Measurements from ENCODE around the gene AGAP1.

The AGAP1 gene

DNA sequence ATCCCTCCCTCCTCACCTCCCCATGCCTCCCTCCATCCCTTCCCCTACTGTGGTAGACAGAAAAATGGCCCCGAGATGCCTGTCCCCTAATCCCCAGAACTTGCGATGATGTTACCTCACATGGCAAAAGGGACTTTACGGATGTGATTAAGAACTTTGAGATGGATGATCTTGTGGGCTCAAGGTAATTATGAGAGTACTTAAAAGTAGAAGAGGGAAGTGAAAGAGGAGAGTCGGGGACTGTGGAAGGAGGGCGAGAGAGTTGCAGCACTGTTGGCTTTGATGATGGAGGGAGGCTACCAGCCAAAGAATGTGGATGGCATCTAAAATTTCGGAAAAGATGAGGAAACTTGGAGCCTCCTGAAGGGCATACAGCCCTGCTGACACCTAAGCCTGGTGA lies 66.5 kb downstream of the AGAP1 start:
- no peaks in the 10 kb centered on the region for H3K79me2 ChIP-seq (ENCODE audit: control insufficient read depth, low read length)
- H3K4me3 ChIP-seq (ENCODE audit: low read length) = no peak overlapping the region
- H3K27me3 ChIP-seq (ENCODE audit: control insufficient read depth, low read length) = no peaks in the 10 kb centered on the region
- no peaks in the 10 kb centered on the region for H3F3A ChIP-seq (ENCODE audit: control insufficient read depth, insufficient read depth)
- TF ChIP-seq, protein P1, sequence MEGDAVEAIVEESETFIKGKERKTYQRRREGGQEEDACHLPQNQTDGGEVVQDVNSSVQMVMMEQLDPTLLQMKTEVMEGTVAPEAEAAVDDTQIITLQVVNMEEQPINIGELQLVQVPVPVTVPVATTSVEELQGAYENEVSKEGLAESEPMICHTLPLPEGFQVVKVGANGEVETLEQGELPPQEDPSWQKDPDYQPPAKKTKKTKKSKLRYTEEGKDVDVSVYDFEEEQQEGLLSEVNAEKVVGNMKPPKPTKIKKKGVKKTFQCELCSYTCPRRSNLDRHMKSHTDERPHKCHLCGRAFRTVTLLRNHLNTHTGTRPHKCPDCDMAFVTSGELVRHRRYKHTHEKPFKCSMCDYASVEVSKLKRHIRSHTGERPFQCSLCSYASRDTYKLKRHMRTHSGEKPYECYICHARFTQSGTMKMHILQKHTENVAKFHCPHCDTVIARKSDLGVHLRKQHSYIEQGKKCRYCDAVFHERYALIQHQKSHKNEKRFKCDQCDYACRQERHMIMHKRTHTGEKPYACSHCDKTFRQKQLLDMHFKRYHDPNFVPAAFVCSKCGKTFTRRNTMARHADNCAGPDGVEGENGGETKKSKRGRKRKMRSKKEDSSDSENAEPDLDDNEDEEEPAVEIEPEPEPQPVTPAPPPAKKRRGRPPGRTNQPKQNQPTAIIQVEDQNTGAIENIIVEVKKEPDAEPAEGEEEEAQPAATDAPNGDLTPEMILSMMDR (IDR thresholded peaks at IDR 0.05; ENCODE audit: low read depth, low read length, poor library complexity, severe bottlenecking) = no peak
- no peak for TF ChIP-seq EZH2phosphoT487 (IDR thresholded peaks at IDR 0.05; ENCODE audit: borderline replicate concordance, low read length)
- H3K27ac ChIP-seq (ENCODE audit: low read depth, low read length) = no peak overlapping the region
- H3K9me3 ChIP-seq (ENCODE audit: control insufficient read depth, insufficient read depth, low read length) = no peaks in the 10 kb centered on the region
- H3K36me3 ChIP-seq (ENCODE audit: control insufficient read depth, low read length) = no peaks in the 10 kb centered on the region
- no peak overlapping the region for H3K4me2 ChIP-seq (ENCODE audit: low read length)
- no peaks in the 10 kb centered on the region for H4K20me1 ChIP-seq (ENCODE audit: control insufficient read depth, insufficient read depth, low read depth, low read length)
- no peaks in the 10 kb centered on the region for H3K9me2 ChIP-seq (replicated peaks; ENCODE audit: control insufficient read depth, low read length)
- H3K4me1 ChIP-seq (ENCODE audit: control insufficient read depth, low read length) = no peaks in the 10 kb centered on the region

DNA sequence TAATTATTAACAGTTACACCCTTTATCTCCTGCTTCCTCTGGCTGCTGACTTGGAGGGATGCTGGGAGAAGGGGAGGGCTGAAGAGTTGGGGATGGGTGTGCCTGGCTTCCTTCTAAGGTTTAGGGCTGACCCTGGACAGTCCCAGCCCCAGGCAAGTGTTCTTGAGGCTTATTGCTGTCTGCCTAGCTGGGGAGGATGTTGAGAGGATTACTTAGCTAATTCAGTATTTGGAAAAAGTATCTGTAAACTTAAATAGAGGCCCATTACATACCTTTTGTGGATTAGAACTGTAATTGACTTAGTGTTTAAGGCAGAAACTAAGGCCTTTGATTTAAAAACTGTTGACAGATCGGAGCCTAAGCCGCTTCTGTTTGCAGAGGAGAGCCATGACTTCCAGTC lies 67.6 kb downstream of the AGAP1 start:
- no peak overlapping the region for H3K4me2 ChIP-seq (ENCODE audit: low read length)
- no peaks in the 10 kb centered on the region for H3K36me3 ChIP-seq (ENCODE audit: control insufficient read depth, low read length)
- no peak overlapping the region for H3K27ac ChIP-seq (ENCODE audit: low read depth, low read length)
- no peaks in the 10 kb centered on the region for H3K27me3 ChIP-seq (ENCODE audit: control insufficient read depth, low read length)
- H3K79me2 ChIP-seq (ENCODE audit: control insufficient read depth, low read length) = no peaks in the 10 kb centered on the region
- H3K9me2 ChIP-seq (replicated peaks; ENCODE audit: control insufficient read depth, low read length) = no peaks in the 10 kb centered on the region
- H3K4me3 ChIP-seq (ENCODE audit: low read length) = no peak overlapping the region
- H3F3A ChIP-seq (ENCODE audit: control insufficient read depth, insufficient read depth) = no peaks in the 10 kb centered on the region
- no peaks in the 10 kb centered on the region for H3K9me3 ChIP-seq (ENCODE audit: control insufficient read depth, insufficient read depth, low read length)
- H4K20me1 ChIP-seq (ENCODE audit: control insufficient read depth, insufficient read depth, low read depth, low read length) = no peaks in the 10 kb centered on the region
- H3K4me1 ChIP-seq (ENCODE audit: control insufficient read depth, low read length) = no peaks in the 10 kb centered on the region
- no peak for TF ChIP-seq EZH2phosphoT487 (IDR thresholded peaks at IDR 0.05; ENCODE audit: borderline replicate concordance, low read length)
- TF ChIP-seq, protein P1 (IDR thresholded peaks at IDR 0.05; ENCODE audit: low read depth, low read length, poor library complexity, severe bottlenecking) = no peak

DNA sequence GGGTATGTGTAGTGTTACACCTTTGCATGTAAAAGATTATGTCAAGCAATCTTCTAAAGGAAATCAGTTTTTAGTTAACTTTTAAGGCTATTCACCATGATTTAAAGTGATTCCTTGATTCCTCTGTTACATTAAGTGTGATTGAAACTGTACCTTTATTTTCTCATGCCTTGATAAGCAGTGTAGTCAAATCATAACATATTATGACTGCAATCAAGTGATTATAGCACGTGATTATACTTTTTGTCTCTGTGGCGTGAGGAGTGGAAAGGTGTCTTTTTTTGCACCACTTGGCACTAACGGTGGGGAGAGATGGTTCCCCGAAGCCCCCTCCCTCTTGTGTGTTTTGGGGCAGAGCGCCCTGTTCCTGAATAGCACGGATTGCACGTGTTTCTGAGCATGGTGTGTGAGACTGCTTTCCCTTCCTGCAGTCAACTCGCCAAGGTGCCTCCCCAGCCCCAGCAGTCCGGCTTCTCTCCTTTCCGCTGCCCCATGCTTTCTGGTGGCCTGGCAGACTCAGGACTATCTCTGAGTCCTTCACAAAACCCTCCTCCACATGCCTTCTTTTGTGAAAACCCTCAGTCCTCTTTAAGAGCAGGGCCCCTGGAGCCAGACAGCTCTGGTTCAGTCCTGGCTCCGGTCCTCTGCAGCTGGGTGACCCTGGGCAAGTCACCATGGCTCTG lies 68.4 kb downstream of the AGAP1 start:
- H3K4me1 ChIP-seq (ENCODE audit: control insufficient read depth, low read length) = no peaks in the 10 kb centered on the region
- H3K4me3 ChIP-seq (ENCODE audit: low read length) = no peak overlapping the region
- no peaks in the 10 kb centered on the region for H4K20me1 ChIP-seq (ENCODE audit: control insufficient read depth, insufficient read depth, low read depth, low read length)
- H3F3A ChIP-seq (ENCODE audit: control insufficient read depth, insufficient read depth) = no peaks in the 10 kb centered on the region
- H3K36me3 ChIP-seq (ENCODE audit: control insufficient read depth, low read length) = no peaks in the 10 kb centered on the region
- H3K27ac ChIP-seq (ENCODE audit: low read depth, low read length) = no peak overlapping the region
- H3K79me2 ChIP-seq (ENCODE audit: control insufficient read depth, low read length) = no peaks in the 10 kb centered on the region
- H3K4me2 ChIP-seq (ENCODE audit: low read length) = no peak overlapping the region
- no peak for TF ChIP-seq EZH2phosphoT487 (IDR thresholded peaks at IDR 0.05; ENCODE audit: borderline replicate concordance, low read length)
- TF ChIP-seq, protein P1 (IDR thresholded peaks at IDR 0.05; ENCODE audit: low read depth, low read length, poor library complexity, severe bottlenecking) = no peak
- no peaks in the 10 kb centered on the region for H3K27me3 ChIP-seq (ENCODE audit: control insufficient read depth, low read length)
- no peaks in the 10 kb centered on the region for H3K9me3 ChIP-seq (ENCODE audit: control insufficient read depth, insufficient read depth, low read length)
- no peaks in the 10 kb centered on the region for H3K9me2 ChIP-seq (replicated peaks; ENCODE audit: control insufficient read depth, low read length)

All from DOHH2 (cell line).